AG10803 (cell line): ENCODE data around the gene CATSPERE.
A peak's percentile ranks its signal among the peaks of the same experiment; 100 is the strongest.

Experiments
- DNase-seq: peaks from one replicate; pipeline ENCODE4 v3.0.0; 2010; ENCODE audit warnings: low read depth
- H3K4me3 ChIP-seq: 2 replicates; pipeline ENCODE4 v1.5.1; 2011; ENCODE audit warnings: mild to moderate bottlenecking, low read length, control low read depth
- TF ChIP-seq, protein P1 (sequence below): conservative IDR thresholded peaks from 2 replicates; pipeline ENCODE4 v1.5.1; 2011; ENCODE audit warnings: mild to moderate bottlenecking, low read length, control low read depth, inconsistent platforms

CATSPERE gene

GRCh38 chr1:244642988-244643387 is 181.9 kb downstream of the CATSPERE start:
- TF ChIP-seq, protein P1, sequence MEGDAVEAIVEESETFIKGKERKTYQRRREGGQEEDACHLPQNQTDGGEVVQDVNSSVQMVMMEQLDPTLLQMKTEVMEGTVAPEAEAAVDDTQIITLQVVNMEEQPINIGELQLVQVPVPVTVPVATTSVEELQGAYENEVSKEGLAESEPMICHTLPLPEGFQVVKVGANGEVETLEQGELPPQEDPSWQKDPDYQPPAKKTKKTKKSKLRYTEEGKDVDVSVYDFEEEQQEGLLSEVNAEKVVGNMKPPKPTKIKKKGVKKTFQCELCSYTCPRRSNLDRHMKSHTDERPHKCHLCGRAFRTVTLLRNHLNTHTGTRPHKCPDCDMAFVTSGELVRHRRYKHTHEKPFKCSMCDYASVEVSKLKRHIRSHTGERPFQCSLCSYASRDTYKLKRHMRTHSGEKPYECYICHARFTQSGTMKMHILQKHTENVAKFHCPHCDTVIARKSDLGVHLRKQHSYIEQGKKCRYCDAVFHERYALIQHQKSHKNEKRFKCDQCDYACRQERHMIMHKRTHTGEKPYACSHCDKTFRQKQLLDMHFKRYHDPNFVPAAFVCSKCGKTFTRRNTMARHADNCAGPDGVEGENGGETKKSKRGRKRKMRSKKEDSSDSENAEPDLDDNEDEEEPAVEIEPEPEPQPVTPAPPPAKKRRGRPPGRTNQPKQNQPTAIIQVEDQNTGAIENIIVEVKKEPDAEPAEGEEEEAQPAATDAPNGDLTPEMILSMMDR, result no peak
- no peak for DNase-seq
- H3K4me3 ChIP-seq, result no peak overlapping the region

DNA sequence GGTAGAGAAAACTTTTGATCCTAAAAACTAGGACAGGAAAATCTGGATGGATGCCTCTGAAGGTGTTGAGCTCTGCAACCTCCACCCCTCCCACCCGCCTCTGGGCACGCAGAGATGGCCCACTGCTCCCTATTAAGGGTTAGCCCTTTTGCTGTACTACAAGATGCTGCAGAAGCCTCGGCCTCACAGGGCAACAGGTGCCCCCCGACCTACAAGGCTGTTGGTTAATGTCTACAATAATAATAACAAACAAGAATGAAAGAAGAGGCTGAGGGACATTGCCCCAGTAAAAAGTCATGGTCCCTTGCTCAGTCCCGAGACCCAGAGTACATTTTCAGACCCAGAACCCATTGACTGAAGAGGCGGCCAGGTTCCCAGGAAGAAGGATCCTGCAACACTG is 184.3 kb downstream of the CATSPERE start:
- TF ChIP-seq, protein P1, result no peak
- no peak for DNase-seq
- no peak overlapping the region for H3K4me3 ChIP-seq

GRCh38 chr1:244645890-244646289 is 184.8 kb downstream of the CATSPERE start:
- H3K4me3 ChIP-seq, result no peak overlapping the region
- TF ChIP-seq, protein P1, result no peak

DNA sequence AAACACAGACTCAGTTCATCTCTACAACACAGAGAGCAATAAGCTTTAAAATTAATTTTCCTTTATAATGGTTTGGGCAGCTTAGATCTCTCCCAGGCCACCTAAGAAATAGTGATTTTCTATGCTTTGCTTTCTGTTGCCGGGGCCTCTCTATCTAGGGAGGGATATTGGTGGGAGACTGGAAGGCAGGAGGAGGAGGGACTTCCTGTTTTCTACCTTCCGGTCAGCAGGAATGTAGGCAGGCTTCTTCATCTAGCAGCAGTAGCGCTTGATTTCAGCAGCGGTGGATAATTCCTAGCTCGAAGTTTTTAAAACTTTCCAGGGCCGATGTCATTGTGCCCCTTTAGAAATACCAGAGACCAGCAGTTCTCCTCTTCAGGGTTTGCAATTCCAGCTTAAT is 186.7 kb downstream of the CATSPERE start:
- TF ChIP-seq, protein P1, result no peak
- no peak overlapping the region for H3K4me3 ChIP-seq
- no peak for DNase-seq

More at GRCh38 chr1:244645890-244646289, 184.8 kb downstream of the CATSPERE start:
- DNase-seq, result no peak

- peak overlapping the region; percentile 60 for H3K4me3 ChIP-seq
- TF ChIP-seq, protein P1, result no peak
- DNase-seq, result peak; percentile 4
Observed at GRCh38 chr1:244651956-244652622, 191.0 kb downstream of the CATSPERE start.

- DNase-seq, result peak; percentile 100
- TF ChIP-seq, protein P1, result peak; percentile 35
- peak within 1 kb of the TSS; percentile 86 for H3K4me3 ChIP-seq
Observed at GRCh38 chr1:244652623-244653438, 191.8 kb downstream of the CATSPERE start, which contains the start of gene DESI2. DESI2 (plus strand) TSS chr1:244653126; CDS start chr1:244653314, 188 bp downstream.
